NCI-H526 (cell line): ENCODE data around the gene KCNK3.
A peak's percentile ranks its signal among the peaks of the same experiment; 100 is the strongest.

ENCODE experiments used
- DNase-seq, 2 experiments: peaks; one replicate each; lab custom pipeline; 2025; lab: John Stamatoyannopoulos, UW

KCNK3 gene

GRCh38 chr2:26691881-26692278 is 642 bp upstream of the KCNK3 start:
- DNase-seq, result peak in 1 of 2 experiments; percentile 38

- peak; percentile 18 to 84 for DNase-seq
Observed at GRCh38 chr2:26692897-26693849, 651 bp downstream of the KCNK3 start.

- no peak for DNase-seq
Observed at GRCh38 chr2:26694001-26694400, 1.5 kb downstream of the KCNK3 start.

- DNase-seq, result no peak
Observed at GRCh38 chr2:26696351-26696816, 3.9 kb downstream of the KCNK3 start.

- DNase-seq, result no peak
Observed at GRCh38 chr2:26697425-26697824, 4.9 kb downstream of the KCNK3 start.

- DNase-seq, result no peak
Observed at GRCh38 chr2:26699295-26699694, 6.8 kb downstream of the KCNK3 start.

GRCh38 chr2:26700078-26700477 is 7.6 kb downstream of the KCNK3 start:
- no peak for DNase-seq

- DNase-seq, result no peak
Observed at GRCh38 chr2:26701596-26701995, 9.1 kb downstream of the KCNK3 start.

GRCh38 chr2:26702025-26702424 is 9.5 kb downstream of the KCNK3 start:
- no peak for DNase-seq

GRCh38 chr2:26704441-26704977 is 12.0 kb downstream of the KCNK3 start:
- DNase-seq, result no peak

- no peak for DNase-seq
Observed at GRCh38 chr2:26705126-26705525, 12.6 kb downstream of the KCNK3 start.

- no peak for DNase-seq
Observed at GRCh38 chr2:26706093-26706492, 13.6 kb downstream of the KCNK3 start.

- DNase-seq, result no peak
Observed at GRCh38 chr2:26706616-26707473, 14.3 kb downstream of the KCNK3 start.

GRCh38 chr2:26707747-26708146 is 15.2 kb downstream of the KCNK3 start:
- DNase-seq, result no peak

GRCh38 chr2:26708457-26708856 is 15.9 kb downstream of the KCNK3 start:
- DNase-seq, result no peak

GRCh38 chr2:26709323-26710110 is 17.0 kb downstream of the KCNK3 start:
- DNase-seq, result no peak

GRCh38 chr2:26710145-26710544 is 17.6 kb downstream of the KCNK3 start:
- DNase-seq, result no peak

- DNase-seq, result no peak
Observed at GRCh38 chr2:26710743-26711456, 18.4 kb downstream of the KCNK3 start.

GRCh38 chr2:26711457-26712161 is 19.1 kb downstream of the KCNK3 start:
- DNase-seq, result no peak
